NOMO-1 (cell line): ENCODE data around the gene COPS4.
"Not testable (repeated sequence)": the region's sequence is repeated elsewhere in the genome, so short reads cannot be mapped to it uniquely, and the experiment has no call there.

Experiments used
- DNase-seq, 2 experiments: peaks; one replicate each; lab custom pipeline; 2025; ENCODE audit not compliant: unreplicated experiment in 2 of 2; lab: John Stamatoyannopoulos, UW

COPS4 gene

GRCh38 chr4:83022724-83023450 lies 12.1 kb upstream of the COPS4 start:
- DNase-seq, result peak; percentile 21 to 54

GRCh38 chr4:83023599-83023998 lies 11.4 kb upstream of the COPS4 start:
- not testable (repeated sequence) for DNase-seq

GRCh38 chr4:83024233-83024632 lies 10.8 kb upstream of the COPS4 start:
- DNase-seq, result no peak

GRCh38 chr4:83025563-83025962 lies 9.4 kb upstream of the COPS4 start:
- DNase-seq, result no peak

GRCh38 chr4:83028976-83029375 lies 6.0 kb upstream of the COPS4 start:
- no peak for DNase-seq

GRCh38 chr4:83029688-83030087 lies 5.3 kb upstream of the COPS4 start:
- no peak for DNase-seq

GRCh38 chr4:83036991-83037665 lies 2.1 kb downstream of the COPS4 start:
- DNase-seq, result peak; percentile 81 to 89

- no peak for DNase-seq
Observed at GRCh38 chr4:83040269-83040668, 5.3 kb downstream of the COPS4 start.

- not testable (repeated sequence) for DNase-seq
Observed at GRCh38 chr4:83043157-83043556, 8.2 kb downstream of the COPS4 start.

GRCh38 chr4:83043801-83044407 lies 8.9 kb downstream of the COPS4 start:
- peak; percentile 64 to 86 for DNase-seq

- no peak for DNase-seq
Observed at GRCh38 chr4:83046693-83047473, 11.9 kb downstream of the COPS4 start.

- DNase-seq, result not testable (repeated sequence)
Observed at GRCh38 chr4:83048781-83049180, 13.8 kb downstream of the COPS4 start.

- DNase-seq, result peak; percentile 9 to 29
Observed at GRCh38 chr4:83054928-83055327, 19.9 kb downstream of the COPS4 start.

GRCh38 chr4:83062739-83063138 lies 27.8 kb downstream of the COPS4 start:
- no peak for DNase-seq

GRCh38 chr4:83065266-83065665 lies 30.3 kb downstream of the COPS4 start:
- peak in 1 of 2 experiments; percentile 21 for DNase-seq

GRCh38 chr4:83067058-83067639 lies 32.2 kb downstream of the COPS4 start:
- no peak for DNase-seq

- no peak for DNase-seq
Observed at GRCh38 chr4:83071116-83071515, 36.1 kb downstream of the COPS4 start.

- DNase-seq, result peak; percentile 85 to 86
Observed at GRCh38 chr4:83074086-83074704, 39.2 kb downstream of the COPS4 start.

GRCh38 chr4:83074783-83075182 lies 39.8 kb downstream of the COPS4 start:
- not testable (repeated sequence) for DNase-seq
